ENCODE measurements around the gene CEP95. TPM values are rescaled to one million over a fixed set of nuclear protein-coding genes. Genes with fewer than 3 reads are reported as not detected.

CEP95 gene
- total and polyA plus RNA-seq, 10 of the 15 experiments (the other 5 are each of a cell fraction or from before 2014, with no cell fraction given) = 17.7 to 54.9 (median 29.6) TPM

- ChIA-PET CTCF (interaction anchor here (1.3 to 2.8 kb wide), 2 partner anchors 29 to 111 kb away, joined by 3 to 15 read pairs; no protein-coding TSS in a partner anchor), RAD21 (ENCODE audit: unreplicated experiment) (no interaction called here), SMC1A (ENCODE audit: uncharacterized antibody, unreplicated experiment) (no interaction called here), POLR2A (no interaction called here)
- no peak overlapping the region for H3K4me2 ChIP-seq (ENCODE audit: control insufficient read depth, insufficient read depth)
- BruUV-seq (replicated peaks) = no TSS peak
- no peaks in the 10 kb centered on the region for H4K20me1 ChIP-seq (ENCODE audit: control insufficient read depth, insufficient read depth)
- intact Hi-C loops (cut with micrococcal nuclease; ENCODE audit: unreplicated experiment) (no loop called here), in situ Hi-C loops (cut with MboI) (no loop called here)
- no peaks in the 10 kb centered on the region for H3K79me2 ChIP-seq (ENCODE audit: control insufficient read depth, insufficient read depth, low read length)
- ATAC-seq = no peak
- no peak overlapping the region for H3K9ac ChIP-seq (ENCODE audit: control insufficient read depth, insufficient read depth, low read length)
- H3K9me3 ChIP-seq (replicated peaks; ENCODE audit: control insufficient read depth, insufficient read depth, low read length) = no peaks in the 10 kb centered on the region
- H3K4me1 ChIP-seq (ENCODE audit: control insufficient read depth, insufficient read depth, low read length) = no peaks in the 10 kb centered on the region
- TF ChIP-seq CBX5 (IDR thresholded peaks at IDR 0.05; ENCODE audit: low read depth) = no peak
- TF ChIP-seq ESRRA (IDR thresholded peaks at IDR 0.05; ENCODE audit: low read length) = no peak
- no peak for TF ChIP-seq PAX8 (IDR thresholded peaks at IDR 0.05)
- TF ChIP-seq FOXK2 (IDR thresholded peaks at IDR 0.05) = no peak
- TF ChIP-seq POLR2AphosphoS2 (IDR thresholded peaks at IDR 0.05; ENCODE audit: low read depth, low read length) = no peak
- TF ChIP-seq SUZ12 (IDR thresholded peaks at IDR 0.05; ENCODE audit: unreplicated experiment) = no peak
- TF ChIP-seq NKRF (conservative IDR thresholded peaks at IDR 0.05) = no peak
- no peak for TF ChIP-seq IKZF2 (IDR thresholded peaks at IDR 0.05)
- H3K27ac ChIP-seq (ENCODE audit: control insufficient read depth, insufficient read depth) = no peak overlapping the region
- H3K36me3 ChIP-seq (ENCODE audit: control insufficient read depth in 2 of 2, insufficient read depth in 2 of 2, low read length in 1 of 2) = peaks cover 10 to 32% of the 10 kb centered on the region in 2 experiments
- no peak overlapping the region for H3K4me3 ChIP-seq
- DNase-seq (ENCODE audit: low read depth, low spot score) = no peak
- FAIRE-seq = no peak
- H2AFZ ChIP-seq (ENCODE audit: control insufficient read depth, low read depth, low read length) = no peak overlapping the region
- WGBS (ENCODE audit: insufficient coverage, insufficient replicate concordance, low lambda C conversion rate, missing lambda C conversion rate) = 98% methylated on average over 2 of the region's 2 CpGs
- H3K27me3 ChIP-seq (replicated peaks in 1 of 2; ENCODE audit: control insufficient read depth in 2 of 2, insufficient read depth in 2 of 2, low read length in 1 of 2) = no peaks in the 10 kb centered on the region
Measured at GRCh38 chr17:64536913-64537312, 30.1 kb downstream of the CEP95 start.

Measured in GM12878 (cell line).